Activated CD8-positive, alpha-beta memory T cell treated with anti-CD3 and anti-CD28 coated beads for 4 hours (primary cell): ENCODE measurements around the gene ATG101.

Source experiments
- DNase-seq, 2 donors: peaks; one replicate each; pipeline ENCODE4 v3.0.0-alpha.2; 2020; ENCODE audit warnings: low read depth in 2 of 2

The ATG101 gene

DNA sequence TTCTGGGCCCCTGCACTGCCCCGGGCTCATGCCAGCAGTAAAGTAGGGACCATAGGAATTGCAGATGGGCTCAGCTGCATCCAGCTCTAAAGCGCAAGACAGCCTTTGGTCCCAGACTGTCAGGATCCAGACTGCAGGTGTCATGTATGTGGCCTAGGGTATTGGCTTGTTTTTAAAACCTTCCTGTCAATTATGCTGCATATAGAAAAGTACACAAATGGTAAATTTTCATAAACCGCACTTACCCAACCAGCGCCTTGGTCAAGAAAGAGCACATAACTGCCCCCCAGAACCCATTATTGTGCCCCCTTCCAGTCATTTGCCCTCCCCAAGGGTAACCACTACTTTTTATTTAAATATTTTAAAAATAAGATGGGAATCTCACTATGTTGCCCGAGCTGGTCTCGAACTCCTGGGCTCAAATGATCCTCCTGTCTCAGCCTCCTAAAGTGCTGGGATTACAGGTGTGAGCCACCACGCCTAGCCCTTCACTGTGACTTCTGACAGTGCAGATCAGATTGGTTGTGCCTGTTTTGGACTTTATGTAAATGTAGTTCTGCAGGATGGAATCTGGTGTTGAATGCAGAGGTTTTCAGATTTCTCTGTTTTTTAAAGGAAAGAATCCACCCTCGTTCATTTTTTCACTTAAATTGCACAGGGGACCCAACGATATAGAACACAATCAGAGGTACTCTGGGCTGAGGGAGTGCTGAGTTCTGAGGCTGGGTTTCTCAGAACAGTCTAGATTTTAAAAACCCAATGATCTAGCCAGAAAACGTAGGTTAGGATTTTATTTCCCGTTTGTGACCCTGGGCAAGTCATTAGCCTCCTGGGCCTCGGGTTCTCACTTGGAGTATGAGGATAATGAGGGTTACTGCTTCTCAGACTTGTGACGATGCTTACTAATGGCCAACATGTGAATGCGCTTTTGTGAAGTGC lies 11.9 kb upstream of the ATG101 start:
- DNase-seq, result no peak

GRCh38 chr12:52058631-52059361 lies 11.0 kb upstream of the ATG101 start:
- no peak for DNase-seq

GRCh38 chr12:52059582-52060497 lies 9.9 kb upstream of the ATG101 start:
- DNase-seq, result no peak

DNA sequence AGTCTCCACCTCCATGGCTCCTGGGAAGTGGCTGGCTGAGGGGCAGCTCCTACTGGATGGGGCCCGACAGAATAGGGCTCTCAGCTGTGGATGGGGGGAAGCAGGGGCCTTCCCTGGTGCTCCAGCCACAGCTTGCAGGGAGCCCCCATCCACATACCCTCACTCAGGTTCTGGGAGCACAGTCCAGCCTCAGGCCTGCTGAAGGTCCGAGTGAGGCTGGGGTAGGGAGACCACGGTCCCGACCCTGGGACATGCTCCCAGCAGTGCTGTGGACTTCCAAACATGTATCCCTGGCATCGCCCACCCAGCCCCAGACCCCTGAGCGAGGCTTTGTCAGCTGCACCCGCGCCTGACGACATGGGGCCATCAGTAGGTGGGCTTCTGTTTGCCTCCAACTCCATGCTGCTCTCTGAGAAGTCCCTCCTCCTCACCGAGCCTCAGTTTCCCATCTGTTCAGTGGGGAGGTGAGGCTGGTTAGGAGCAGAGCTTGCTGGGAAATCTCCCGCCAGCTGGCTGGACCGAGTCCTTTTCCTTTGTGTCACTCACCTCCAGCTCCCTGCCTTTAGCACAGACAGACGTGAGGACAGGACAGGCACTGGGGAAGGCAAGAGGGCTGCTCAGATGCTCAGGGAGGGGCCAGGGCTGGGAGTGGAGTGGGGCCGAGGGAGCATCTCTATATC lies 9.1 kb upstream of the ATG101 start:
- DNase-seq, result no peak

DNA sequence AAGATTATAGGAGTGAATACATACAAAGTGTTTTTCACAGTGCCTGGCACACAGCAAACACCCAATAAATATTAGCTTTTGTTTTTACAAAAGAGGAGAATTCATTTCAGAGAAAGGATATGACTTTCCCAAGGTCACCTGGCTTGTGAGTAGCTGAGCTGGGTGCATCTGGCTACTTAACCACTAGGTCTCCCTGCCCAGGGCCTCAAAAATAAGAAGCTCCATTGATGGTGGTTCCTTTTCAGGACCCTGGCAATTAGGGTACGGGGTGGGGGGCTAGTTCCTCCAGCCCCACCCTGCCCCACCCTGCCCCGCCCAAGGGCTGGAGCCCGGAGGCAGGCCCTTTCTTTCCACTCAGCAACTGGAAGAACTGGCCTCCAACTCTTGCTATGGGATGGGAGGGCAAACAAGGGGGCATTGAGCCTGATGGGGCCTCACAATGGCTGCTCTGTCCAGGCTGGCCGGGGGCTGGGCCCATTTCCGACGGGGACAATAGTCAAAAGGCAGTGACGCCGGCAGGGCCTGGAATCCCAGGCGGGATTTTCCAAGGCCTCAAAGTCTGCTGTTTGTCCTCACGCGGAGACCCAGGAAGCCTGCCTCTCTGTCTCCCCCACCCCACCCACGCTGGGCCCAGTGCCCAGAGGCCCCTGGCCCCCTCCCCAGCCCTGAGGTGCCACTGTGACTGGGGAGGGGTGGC lies 8.2 kb upstream of the ATG101 start:
- no peak for DNase-seq

GRCh38 chr12:52062167-52063081 lies 7.4 kb upstream of the ATG101 start:
- DNase-seq, result no peak

- no peak for DNase-seq
These were observed 6.5 kb upstream of the ATG101 start for GRCh38 chr12:52063082-52063924.

- no peak for DNase-seq
These were observed 5.7 kb upstream of the ATG101 start for GRCh38 chr12:52063981-52064649.

DNA sequence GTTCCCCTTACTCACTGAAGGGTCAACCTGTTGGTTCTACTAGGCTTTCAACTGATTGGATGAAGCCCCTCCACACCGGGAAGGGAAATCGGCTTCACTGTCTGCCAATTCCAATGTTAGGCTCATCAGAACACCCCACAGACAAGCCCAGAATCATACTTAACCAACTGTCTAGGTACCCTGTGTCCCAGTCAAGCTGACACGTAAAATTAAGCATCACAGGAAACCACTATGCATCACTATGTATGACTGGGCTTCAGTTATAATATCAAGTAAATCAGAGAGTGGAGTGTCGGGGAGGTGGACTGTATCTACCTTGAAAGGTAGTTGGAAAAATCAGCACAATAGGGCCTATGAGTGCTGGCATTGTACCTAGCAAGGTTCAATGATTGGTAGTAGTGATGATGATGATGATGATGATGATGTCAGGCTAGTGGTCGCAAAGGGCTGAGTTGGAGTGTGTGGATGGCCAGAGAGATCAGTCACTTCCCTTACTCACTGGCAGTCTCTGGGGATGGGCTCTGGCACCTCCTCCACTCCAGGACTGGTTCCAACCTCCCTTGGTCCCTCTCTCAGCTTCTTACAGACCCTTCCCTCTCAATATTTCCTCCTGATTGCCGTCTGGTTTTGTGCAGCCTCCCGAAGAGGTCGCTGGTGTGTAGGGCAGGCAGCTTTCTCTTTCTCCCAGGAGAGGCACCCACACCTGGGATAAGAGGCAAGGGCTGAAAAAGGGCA lies 3.3 kb upstream of the ATG101 start:
- no peak for DNase-seq

GRCh38 chr12:52067081-52067374 lies 2.8 kb upstream of the ATG101 start:
- DNase-seq, result no peak

DNA sequence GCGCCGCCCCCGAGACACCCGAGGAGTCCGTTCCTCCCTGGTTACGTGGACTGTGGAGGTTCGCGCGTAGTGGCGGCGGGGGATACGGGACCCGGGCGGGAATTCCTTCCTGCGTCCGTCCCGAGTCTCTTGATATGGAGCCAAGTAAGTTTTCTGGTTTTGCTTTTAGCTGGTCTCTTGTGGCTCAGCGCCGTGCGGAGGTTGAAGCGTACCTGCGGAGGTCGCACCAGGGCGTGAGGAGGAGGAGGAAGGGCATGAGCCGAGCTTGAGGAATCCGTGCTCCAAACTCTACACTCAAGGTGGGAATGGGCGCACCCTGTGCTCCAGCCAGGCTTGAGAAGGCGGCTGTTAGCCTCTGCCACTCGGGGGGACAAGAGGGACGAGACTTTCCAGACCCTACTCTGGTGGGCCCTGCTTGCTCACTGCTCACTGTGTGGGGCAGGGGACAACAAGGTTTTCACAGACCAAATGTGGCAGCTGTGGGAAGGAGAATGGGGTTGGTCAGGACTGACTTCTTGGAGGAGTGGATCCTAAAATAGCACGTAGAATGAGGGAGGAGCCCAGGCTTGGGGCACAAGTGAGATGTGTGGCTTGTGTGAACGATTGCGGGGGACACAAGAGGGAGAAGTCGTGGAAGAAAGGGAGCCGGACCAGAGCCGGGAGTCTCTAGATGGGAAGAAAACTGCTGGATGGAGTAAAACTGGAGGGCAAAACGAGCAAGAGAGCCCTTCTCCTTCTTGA lies 577 bp downstream of the ATG101 start:
- DNase-seq, result no peak

DNA sequence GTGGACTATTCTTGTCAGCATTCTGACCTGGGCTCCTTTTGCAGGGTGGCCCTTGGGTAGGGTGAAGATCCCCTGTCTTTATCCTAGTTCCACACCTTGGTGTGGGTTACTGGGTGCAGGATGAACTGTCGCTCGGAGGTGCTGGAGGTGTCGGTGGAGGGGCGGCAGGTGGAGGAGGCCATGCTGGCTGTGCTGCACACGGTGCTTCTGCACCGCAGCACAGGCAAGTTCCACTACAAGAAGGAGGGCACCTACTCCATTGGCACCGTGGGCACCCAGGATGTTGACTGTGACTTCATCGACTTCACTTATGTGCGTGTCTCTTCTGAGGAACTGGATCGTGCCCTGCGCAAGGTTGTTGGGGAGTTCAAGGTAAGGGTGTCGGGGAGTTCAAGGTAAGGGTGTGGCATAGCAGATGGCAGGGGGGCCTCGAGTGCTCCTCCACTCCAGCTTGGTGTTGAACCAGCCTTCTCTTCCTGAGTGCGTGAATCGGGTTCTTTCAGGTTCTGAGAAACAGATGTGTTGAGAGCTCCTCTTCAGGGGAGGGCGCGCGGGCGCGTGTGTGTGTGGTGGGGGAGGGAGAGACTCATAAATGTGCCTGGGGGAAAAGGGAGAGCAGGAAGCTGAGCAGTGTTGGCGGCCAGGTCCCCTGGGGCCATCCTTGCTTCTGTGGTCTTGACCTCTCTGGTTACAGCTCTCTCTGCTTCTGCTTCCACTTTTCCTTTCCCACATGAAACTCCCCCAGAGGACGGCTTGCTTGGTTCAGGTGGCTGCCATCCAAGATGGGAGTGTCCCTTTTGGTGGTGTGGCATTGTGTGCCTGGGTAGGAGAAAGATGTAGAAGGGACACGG lies 4.0 kb downstream of the ATG101 start:
- no peak for DNase-seq

DNA sequence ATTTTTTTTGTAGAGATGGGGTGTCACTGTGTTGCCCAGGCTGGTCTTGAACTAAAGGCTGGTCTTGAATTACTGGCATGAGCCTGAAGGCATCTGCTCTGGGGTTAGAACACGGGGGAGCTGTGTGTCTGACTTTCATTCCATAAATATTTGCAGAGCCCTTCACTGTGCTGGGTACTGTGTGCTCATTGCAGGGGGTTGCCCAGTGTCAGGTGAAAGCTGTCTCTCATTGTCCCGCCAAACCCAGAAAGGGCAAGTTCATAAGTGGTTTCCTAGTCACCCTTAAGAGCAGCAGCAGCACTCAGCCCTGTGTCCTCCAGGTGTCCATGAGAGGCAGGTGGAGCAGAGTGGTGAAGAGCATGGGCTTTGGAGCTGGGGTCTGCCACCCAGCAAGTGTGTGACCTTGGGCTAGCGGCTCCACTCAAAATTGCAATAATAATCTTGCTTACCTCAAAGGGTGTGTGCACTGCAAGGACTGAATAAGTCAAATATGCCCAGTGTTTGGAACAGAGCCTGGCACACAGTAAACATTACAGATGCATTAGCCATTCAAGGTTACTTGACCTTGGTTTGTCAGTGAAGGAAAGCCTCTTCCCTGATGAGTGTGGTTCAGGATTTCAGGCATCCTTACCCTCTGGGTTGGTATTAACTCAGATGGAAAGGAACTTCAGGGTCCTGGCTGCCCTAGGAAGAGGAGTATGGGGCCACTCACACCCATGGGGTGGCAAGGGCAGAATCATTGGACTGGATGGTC lies 5.4 kb downstream of the ATG101 start:
- DNase-seq, result no peak

GRCh38 chr12:52076811-52077210 lies 7.0 kb downstream of the ATG101 start:
- DNase-seq, result no peak

GRCh38 chr12:52078276-52078675 lies 8.5 kb downstream of the ATG101 start:
- DNase-seq, result no peak
